ENCODE results near the gene IDUA.
A peak's percentile ranks its signal among the peaks of the same experiment; 100 is the strongest.
"Not testable (repeated sequence)": the region's sequence is repeated elsewhere in the genome, so short reads cannot be mapped to it uniquely, and the experiment has no call there.

IDUA gene

GRCh38 chr4:1041147-1041935 lies 54.5 kb downstream of the IDUA start:
- DNase-seq: no peak
- Mint-ChIP-seq H3K27ac (no peak overlapping the region), H3K4me1 (ENCODE audit: low read depth in 2 of 2) (peaks cover 0 to 2% of the 10 kb centered on the region in 2 donors), H3K9me3 (no peaks in the 10 kb centered on the region), H3K27me3 (peaks cover 12 to 26% of the 10 kb centered on the region in 2 donors), H3K36me3 (ENCODE audit: insufficient read depth) (no peaks in the 10 kb centered on the region), H3K4me3 (no peak overlapping the region)
- ATAC-seq (replicated peaks): no peak

GRCh38 chr4:1041936-1042330 lies 55.1 kb downstream of the IDUA start:
- Mint-ChIP-seq H3K27me3 (peaks cover 17 to 32% of the 10 kb centered on the region in 2 donors), H3K4me1 (ENCODE audit: low read depth in 2 of 2) (peaks cover 3 to 4% of the 10 kb centered on the region in 2 donors), H3K27ac (no peak overlapping the region), H3K36me3 (ENCODE audit: insufficient read depth) (no peaks in the 10 kb centered on the region), H3K9me3 (no peaks in the 10 kb centered on the region), H3K4me3 (no peak overlapping the region)
- ATAC-seq (replicated peaks): no peak
- no peak for DNase-seq

- DNase-seq (no peak), ATAC-seq (replicated peaks) (no peak)
- H3K27ac Mint-ChIP-seq: no peak overlapping the region
- H3K4me3 Mint-ChIP-seq: no peak overlapping the region
- peaks cover 3 to 4% of the 10 kb centered on the region in 2 donors for H3K4me1 Mint-ChIP-seq (ENCODE audit: low read depth in 2 of 2)
- H3K27me3 Mint-ChIP-seq: peaks cover 23 to 37% of the 10 kb centered on the region in 2 donors
- H3K9me3 Mint-ChIP-seq: no peaks in the 10 kb centered on the region
- no peaks in the 10 kb centered on the region for H3K36me3 Mint-ChIP-seq (ENCODE audit: insufficient read depth)
Measured at GRCh38 chr4:1042352-1043055, 55.7 kb downstream of the IDUA start.

GRCh38 chr4:1043162-1043561 lies 56.3 kb downstream of the IDUA start:
- Mint-ChIP-seq H3K4me3 (no peak overlapping the region), H3K4me1 (ENCODE audit: low read depth in 2 of 2) (peaks cover 3 to 4% of the 10 kb centered on the region in 2 donors), H3K27me3 (peaks cover 29 to 44% of the 10 kb centered on the region in 2 donors), H3K36me3 (ENCODE audit: insufficient read depth) (no peaks in the 10 kb centered on the region), H3K27ac (no peak overlapping the region), H3K9me3 (no peaks in the 10 kb centered on the region)
- DNase-seq (no peak), ATAC-seq (replicated peaks) (no peak)

GRCh38 chr4:1043651-1044468 lies 57.0 kb downstream of the IDUA start:
- Mint-ChIP-seq H3K27ac (no peak overlapping the region), H3K4me3 (no peak overlapping the region), H3K27me3 (peaks cover 35 to 51% of the 10 kb centered on the region in 2 donors), H3K36me3 (ENCODE audit: insufficient read depth) (no peaks in the 10 kb centered on the region), H3K9me3 (no peaks in the 10 kb centered on the region), H3K4me1 (ENCODE audit: low read depth in 2 of 2) (peaks cover 3 to 4% of the 10 kb centered on the region in 2 donors)
- ATAC-seq (replicated peaks) (peak; percentile 14), DNase-seq (no peak)

GRCh38 chr4:1044469-1045192 lies 57.8 kb downstream of the IDUA start:
- DNase-seq (no peak), ATAC-seq (replicated peaks) (no peak)
- Mint-ChIP-seq H3K27ac (no peak overlapping the region), H3K9me3 (no peaks in the 10 kb centered on the region), H3K4me1 (ENCODE audit: low read depth in 2 of 2) (peaks cover 3 to 4% of the 10 kb centered on the region in 2 donors), H3K27me3 (peaks cover 43 to 59% of the 10 kb centered on the region in 2 donors), H3K4me3 (no peak overlapping the region), H3K36me3 (ENCODE audit: insufficient read depth) (no peaks in the 10 kb centered on the region)

GRCh38 chr4:1045193-1045594 lies 58.4 kb downstream of the IDUA start:
- no peak overlapping the region for H3K4me3 Mint-ChIP-seq
- peaks cover 3 to 4% of the 10 kb centered on the region in 2 donors for H3K4me1 Mint-ChIP-seq (ENCODE audit: low read depth in 2 of 2)
- ATAC-seq (replicated peaks) (no peak), DNase-seq (no peak)
- no peak overlapping the region for H3K27ac Mint-ChIP-seq
- no peaks in the 10 kb centered on the region for H3K36me3 Mint-ChIP-seq (ENCODE audit: insufficient read depth)
- no peaks in the 10 kb centered on the region for H3K9me3 Mint-ChIP-seq
- H3K27me3 Mint-ChIP-seq: peaks cover 44 to 64% of the 10 kb centered on the region in 2 donors

GRCh38 chr4:1045595-1046201 lies 58.9 kb downstream of the IDUA start:
- Mint-ChIP-seq H3K27me3 (peaks cover 44 to 64% of the 10 kb centered on the region in 2 donors), H3K9me3 (no peaks in the 10 kb centered on the region), H3K4me1 (ENCODE audit: low read depth in 2 of 2) (peaks cover 3 to 4% of the 10 kb centered on the region in 2 donors), H3K27ac (no peak overlapping the region), H3K4me3 (no peak overlapping the region), H3K36me3 (ENCODE audit: insufficient read depth) (no peaks in the 10 kb centered on the region)
- DNase-seq: no peak
- no peak for ATAC-seq (replicated peaks)

GRCh38 chr4:1046581-1047011 lies 59.8 kb downstream of the IDUA start:
- peaks cover 44 to 68% of the 10 kb centered on the region in 2 donors for H3K27me3 Mint-ChIP-seq
- DNase-seq; H3K4me3 Mint-ChIP-seq; ATAC-seq (replicated peaks); H3K9me3 Mint-ChIP-seq; H3K4me1 Mint-ChIP-seq (ENCODE audit: low read depth in 2 of 2); H3K36me3 Mint-ChIP-seq (ENCODE audit: insufficient read depth): not testable (repeated sequence)
- H3K27ac Mint-ChIP-seq: peak overlapping the region in 1 of 2 donors; percentile 72

GRCh38 chr4:1047106-1047975 lies 60.5 kb downstream of the IDUA start:
- H3K9me3 Mint-ChIP-seq: no peaks in the 10 kb centered on the region
- no peaks in the 10 kb centered on the region for H3K36me3 Mint-ChIP-seq (ENCODE audit: insufficient read depth)
- peaks cover 44 to 76% of the 10 kb centered on the region in 2 donors for H3K27me3 Mint-ChIP-seq
- peak overlapping the region in 1 of 2 donors; percentile 72 for H3K27ac Mint-ChIP-seq
- ATAC-seq (replicated peaks) (no peak), DNase-seq (no peak)
- no peak overlapping the region for H3K4me3 Mint-ChIP-seq
- peaks cover 3 to 4% of the 10 kb centered on the region in 2 donors for H3K4me1 Mint-ChIP-seq (ENCODE audit: low read depth in 2 of 2)

- ATAC-seq (replicated peaks) (no peak), DNase-seq (no peak)
- Mint-ChIP-seq H3K27ac (no peak overlapping the region), H3K4me3 (no peak overlapping the region), H3K9me3 (no peaks in the 10 kb centered on the region), H3K36me3 (ENCODE audit: insufficient read depth) (no peaks in the 10 kb centered on the region), H3K27me3 (peaks cover 50 to 80% of the 10 kb centered on the region in 2 donors), H3K4me1 (ENCODE audit: low read depth in 2 of 2) (peaks cover 3 to 4% of the 10 kb centered on the region in 2 donors)
Measured at GRCh38 chr4:1047976-1048772, 61.3 kb downstream of the IDUA start.
